GM12878 (cell line): ENCODE measurements around the gene PARP15. TPM values are rescaled to one million over a fixed set of nuclear protein-coding genes. Genes with fewer than 3 reads are reported as not detected.

ENCODE experiments used
- ATF2 ChIP-seq: IDR thresholded peaks from 2 replicates; pipeline ENCODE4 v1.6.1; 2012; ENCODE audit warnings: low read length, inconsistent platforms
- CEBPB ChIP-seq, 2 experiments: fragments of 150-350 bp in 1 of 2; IDR thresholded peaks; 2 replicates each; pipeline ENCODE4 v1.6.1; 2012 to 2014; ENCODE audit warnings: low read depth in 2 of 2, low read length in 2 of 2, borderline replicate concordance in 1 of 2, inconsistent platforms in 1 of 2
- EGR1 ChIP-seq, 2 experiments: IDR thresholded peaks; 1 replicate in 1 of 2; 2 replicates in 1 of 2; pipeline ENCODE4 v1.6.1; 2011 to 2012; ENCODE audit warnings: low read depth in 2 of 2, low read length in 2 of 2, borderline replicate concordance in 1 of 2, mild to moderate bottlenecking in 1 of 2, moderate library complexity in 1 of 2
- EP300 ChIP-seq, 2 experiments: fragments of 150-350 bp in 1 of 2; IDR thresholded peaks; 2 replicates each; pipeline ENCODE4 v1.6.1; 2011 to 2012; ENCODE audit warnings: low read depth in 2 of 2, low read length in 2 of 2, borderline replicate concordance in 1 of 2, improper control_type of control experiment in 1 of 2, inconsistent platforms in 1 of 2; ENCODE audit not compliant: control insufficient read depth in 1 of 2
- ETV6 ChIP-seq, 2 experiments: fragments of 450-650 bp in 1 of 2; IDR thresholded peaks in 1 of 2; conservative IDR thresholded peaks in 1 of 2; 2 replicates each; pipeline ENCODE4 v1.6.1; 2014; ENCODE audit warnings: antibody characterized with exemption in 1 of 2, borderline replicate concordance in 1 of 2, low read depth in 1 of 2, mild to moderate bottlenecking in 1 of 2, moderate library complexity in 1 of 2
- FOXK2 ChIP-seq: fragments of 450-650 bp; IDR thresholded peaks from 2 replicates; pipeline ENCODE4 v1.6.1; 2017; ENCODE audit warnings: mild to moderate bottlenecking, moderate library complexity
- FOXM1 ChIP-seq: IDR thresholded peaks from 2 replicates; pipeline ENCODE4 v1.6.1; 2012; ENCODE audit warnings: low read depth, mild to moderate bottlenecking, inconsistent platforms, low read length, moderate library complexity
- GABPA ChIP-seq: IDR thresholded peaks from 2 replicates; pipeline ENCODE4 v1.6.1; 2014; ENCODE audit warnings: antibody characterized with exemption, low read depth, mild to moderate bottlenecking, inconsistent platforms
- IKZF1 ChIP-seq: fragments of 450-650 bp; conservative IDR thresholded peaks from 2 replicates; pipeline ENCODE4 v1.6.1; 2017; ENCODE audit warnings: antibody characterized with exemption, mild to moderate bottlenecking
- IKZF2 ChIP-seq, 2 experiments: fragments of 450-650 bp; IDR thresholded peaks; 2 replicates each; pipeline ENCODE4 v1.6.1; 2017; ENCODE audit warnings: mild to moderate bottlenecking in 2 of 2, moderate library complexity in 2 of 2
- MEF2A ChIP-seq: IDR thresholded peaks from 2 replicates; pipeline ENCODE4 v1.6.1; 2011; ENCODE audit warnings: low read depth, mild to moderate bottlenecking, low read length, moderate library complexity; ENCODE audit not compliant: insufficient read depth
- MTA2 ChIP-seq: fragments of 450-650 bp; IDR thresholded peaks from 2 replicates; pipeline ENCODE4 v1.6.1; 2016; ENCODE audit warnings: low read depth, mild to moderate bottlenecking, moderate library complexity
- NFIC ChIP-seq: IDR thresholded peaks from 2 replicates; pipeline ENCODE4 v1.6.1; 2012; ENCODE audit warnings: low read depth, mild to moderate bottlenecking, inconsistent platforms, low read length, moderate library complexity
- PAX5 ChIP-seq: IDR thresholded peaks from 2 replicates; pipeline ENCODE4 v1.6.1; 2011; ENCODE audit warnings: low read depth, low read length, borderline replicate concordance
- POLR2A ChIP-seq: IDR thresholded peaks from 2 replicates; pipeline ENCODE4 v1.6.1; 2011; ENCODE audit warnings: low read depth, mild to moderate bottlenecking, low read length
- RFX5 ChIP-seq: IDR thresholded peaks from 2 replicates; pipeline ENCODE4 v1.6.1; 2011; ENCODE audit warnings: low read depth, low read length, improper control_type of control experiment
- RUNX3 ChIP-seq: IDR thresholded peaks from 2 replicates; pipeline ENCODE4 v1.6.1; 2012; ENCODE audit warnings: low read length, inconsistent platforms
- SMARCA5 ChIP-seq: fragments of 450-650 bp; IDR thresholded peaks from 2 replicates; pipeline ENCODE4 v1.6.1; 2017; ENCODE audit warnings: mild to moderate bottlenecking
- SUZ12 ChIP-seq: fragments of 200-600 bp; sonication (generic); IDR thresholded peaks from one replicate; pipeline ENCODE4 v1.6.1; 2018; ENCODE audit warnings: antibody characterized with exemption, mild to moderate bottlenecking; ENCODE audit not compliant: unreplicated experiment
- TAF1 ChIP-seq: IDR thresholded peaks from 2 replicates; pipeline ENCODE4 v1.6.1; 2011; ENCODE audit warnings: mild to moderate bottlenecking, low read depth, low read length, borderline replicate concordance
- TCF12 ChIP-seq: IDR thresholded peaks from 2 replicates; pipeline ENCODE4 v1.6.1; 2011; ENCODE audit warnings: low read depth, mild to moderate bottlenecking, low read length
- YBX1 ChIP-seq: fragments of 450-650 bp; IDR thresholded peaks from 2 replicates; pipeline ENCODE4 v1.6.1; 2016; ENCODE audit warnings: antibody characterized with exemption
- ZBTB33 ChIP-seq: fragments of 450-650 bp; IDR thresholded peaks from 2 replicates; pipeline ENCODE4 v1.6.1; 2017; ENCODE audit warnings: mild to moderate bottlenecking
- ZBTB4 ChIP-seq: fragments of 450-650 bp; formaldehyde crosslinking; IDR thresholded peaks from 2 replicates; pipeline ENCODE4 v1.4.0; 2022; ENCODE audit warnings: mild to moderate bottlenecking, moderate library complexity
- ZNF24 ChIP-seq: fragments of 450-650 bp; IDR thresholded peaks from 2 replicates; pipeline ENCODE4 v1.6.1; 2017; ENCODE audit warnings: antibody characterized with exemption, mild to moderate bottlenecking
- ZSCAN29 ChIP-seq: fragments of 450-650 bp; IDR thresholded peaks from 2 replicates; pipeline ENCODE4 v1.6.1; 2017; ENCODE audit warnings: mild to moderate bottlenecking, moderate library complexity
- polyA plus RNA-seq, 11 experiments: library from polyadenylated mRNA; depleted of rRNA in 4 of 11; unstranded in 6 of 11; stranded (reverse) in 5 of 11; fragments of >200 nt; fragmentation: Nextera tagmentation in 4 of 11; fragmentation: Illumina TruSeq in 1 of 11; extraction: Ambion mirVana in 4 of 11; extraction: Trizol in 1 of 11; gene quantifications; 1 replicate in 1 of 11; 2 replicates in 10 of 11; pipeline versions ENCODE4 v1.2.1 to v1.2.3, GENCODE V29; 2011 to 2016; ENCODE audit warnings: inconsistent platforms in 2 of 11, missing spikeins in 2 of 11, low read depth in 1 of 11
- total RNA-seq, 4 experiments: library from RNA; depleted of rRNA in 3 of 4; stranded (reverse); fragments of >200 nt in 3 of 4; fragmentation: Illumina TruSeq in 1 of 4; extraction: Trizol in 1 of 4; gene quantifications; 2 replicates each; pipeline versions ENCODE4 v1.2.1 to v1.2.3, GENCODE V29; 2013 to 2021

The PARP15 gene
- total and polyA plus RNA-seq, 10 of the 15 experiments (the other 5 are each of a cell fraction or from before 2014, with no cell fraction given): 9.0 to 234 (median 36.3) TPM

GRCh38 chr3:122642935-122643334 is 65.5 kb downstream of the PARP15 start (continued):
- TF ChIP-seq ZBTB33 (no peak), IKZF1 (0 out of 2 replicates have a peak, but pooled peaks have one; percentile 30), EGR1 (IDR thresholded peaks at IDR 0.05; ENCODE audit: borderline replicate concordance in 1 of 2, low read depth in 2 of 2, low read length in 2 of 2) (no peak), FOXK2 (no peak), YBX1 (no peak), RUNX3 (peak; percentile 70), MTA2 (peak; percentile 87), ETV6 (conservative IDR thresholded peaks at IDR 0.05 in 1 of 2, IDR thresholded peaks at IDR 0.05 in 1 of 2; ENCODE audit: borderline replicate concordance in 1 of 2, low read depth in 1 of 2) (no peak), ZNF24 (0 out of 2 replicates have a peak, but pooled peaks have one; percentile 7), CEBPB (IDR thresholded peaks at IDR 0.05; ENCODE audit: borderline replicate concordance in 1 of 2, low read depth in 2 of 2, low read length in 2 of 2) (no peak), IKZF2 (IDR thresholded peaks at IDR 0.05) (peak; percentile 71 to 77), TAF1 (no peak), ATF2 (no peak), FOXM1 (no peak), ZBTB4 (no peak), PAX5 (no peak), GABPA (no peak), RFX5 (no peak), MEF2A (no peak), EP300 (IDR thresholded peaks at IDR 0.05; ENCODE audit: borderline replicate concordance in 1 of 2, control insufficient read depth in 1 of 2, low read depth in 2 of 2, low read length in 2 of 2) (peak; percentile 38 to 43; a peak in 2 of 4 replicates), NFIC (no peak), ZSCAN29 (no peak), TCF12 (no peak), SUZ12 (no peak), SMARCA5 (no peak), POLR2A (no peak)
